NCI-H2029 (cell line): ENCODE results near the gene CLDND2.

Experiments
- DNase-seq: peaks from one replicate; lab custom pipeline; 2025; lab: John Stamatoyannopoulos, UW

Gene CLDND2

DNA sequence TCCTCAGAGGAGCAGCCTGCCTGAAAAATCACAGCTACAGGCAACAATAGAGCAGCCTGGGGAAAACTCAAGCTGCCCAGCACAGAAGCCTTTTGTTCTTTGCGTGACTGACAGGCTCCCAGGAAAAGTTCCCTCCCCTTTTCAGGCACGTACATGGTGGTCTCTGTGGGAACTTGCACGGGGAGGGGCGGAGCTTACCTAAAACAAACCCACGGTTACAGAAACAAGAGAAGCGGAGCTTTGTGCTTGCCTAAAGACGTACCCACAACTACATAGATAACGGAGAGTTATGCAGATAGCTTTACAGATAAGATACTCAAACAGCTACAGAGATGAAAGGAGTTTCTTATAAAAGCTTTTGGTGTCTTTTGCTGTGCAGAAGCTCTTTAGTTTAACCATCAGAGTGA lies 14.1 kb downstream of the CLDND2 start:
- DNase-seq: no peak

DNA sequence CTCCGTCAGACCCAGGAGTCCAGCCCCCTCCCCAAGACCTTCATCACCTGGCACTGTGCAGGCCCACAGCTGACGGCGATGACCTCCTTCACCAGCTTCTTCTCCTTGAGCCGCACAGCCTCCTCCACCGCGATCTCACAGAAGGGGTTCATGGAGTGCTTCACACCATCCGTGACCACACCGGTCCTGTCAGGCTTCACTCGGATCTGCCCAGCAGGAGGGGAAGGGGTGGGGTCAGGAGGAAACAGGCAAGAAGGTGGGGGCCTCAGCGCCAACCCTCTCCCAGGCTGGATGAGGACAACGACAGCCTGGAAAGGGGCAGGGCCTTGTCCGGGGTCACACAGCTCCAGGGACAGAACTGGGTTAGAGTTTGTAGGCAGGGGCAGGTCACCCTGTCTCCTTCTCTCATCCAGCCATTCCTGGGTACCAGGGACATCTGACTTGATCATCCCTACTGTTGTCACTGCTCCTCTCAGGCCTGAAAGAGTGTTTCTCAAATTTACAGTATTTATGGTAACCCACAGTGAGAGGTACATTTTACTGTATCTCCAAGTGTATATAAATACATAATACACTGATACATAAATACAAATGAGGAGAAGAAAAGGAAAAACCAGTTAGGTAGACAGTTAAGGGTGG lies 14.6 kb downstream of the CLDND2 start:
- DNase-seq: no peak

DNA sequence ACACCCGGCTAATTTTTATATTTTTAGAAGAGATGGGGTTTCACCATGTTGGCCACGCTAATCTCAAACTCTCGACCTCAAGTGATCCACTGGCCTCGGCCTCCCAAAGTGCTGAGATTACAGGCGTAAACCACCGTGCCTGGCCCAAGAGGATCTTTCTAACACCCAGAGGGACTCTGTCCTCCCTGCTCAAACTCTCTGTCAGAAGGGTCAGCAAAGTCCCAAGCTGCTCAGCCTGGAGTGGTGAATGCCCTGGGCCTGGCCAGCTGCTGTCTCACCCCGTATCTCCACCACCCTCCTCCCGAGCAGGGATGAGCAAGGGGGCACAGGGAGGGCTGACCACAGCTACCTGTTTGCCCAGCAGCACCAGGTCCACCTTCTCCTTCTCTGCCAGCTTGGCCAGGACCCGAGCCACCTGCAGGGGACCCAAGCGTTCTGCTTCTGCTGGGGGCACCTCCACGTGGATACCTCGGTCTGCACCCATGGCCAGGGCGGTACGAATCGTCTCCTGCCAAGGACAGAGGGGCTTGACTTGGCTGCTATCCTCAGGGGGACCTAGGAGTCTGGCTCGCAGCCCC lies 15.9 kb downstream of the CLDND2 start:
- DNase-seq: no peak

DNA sequence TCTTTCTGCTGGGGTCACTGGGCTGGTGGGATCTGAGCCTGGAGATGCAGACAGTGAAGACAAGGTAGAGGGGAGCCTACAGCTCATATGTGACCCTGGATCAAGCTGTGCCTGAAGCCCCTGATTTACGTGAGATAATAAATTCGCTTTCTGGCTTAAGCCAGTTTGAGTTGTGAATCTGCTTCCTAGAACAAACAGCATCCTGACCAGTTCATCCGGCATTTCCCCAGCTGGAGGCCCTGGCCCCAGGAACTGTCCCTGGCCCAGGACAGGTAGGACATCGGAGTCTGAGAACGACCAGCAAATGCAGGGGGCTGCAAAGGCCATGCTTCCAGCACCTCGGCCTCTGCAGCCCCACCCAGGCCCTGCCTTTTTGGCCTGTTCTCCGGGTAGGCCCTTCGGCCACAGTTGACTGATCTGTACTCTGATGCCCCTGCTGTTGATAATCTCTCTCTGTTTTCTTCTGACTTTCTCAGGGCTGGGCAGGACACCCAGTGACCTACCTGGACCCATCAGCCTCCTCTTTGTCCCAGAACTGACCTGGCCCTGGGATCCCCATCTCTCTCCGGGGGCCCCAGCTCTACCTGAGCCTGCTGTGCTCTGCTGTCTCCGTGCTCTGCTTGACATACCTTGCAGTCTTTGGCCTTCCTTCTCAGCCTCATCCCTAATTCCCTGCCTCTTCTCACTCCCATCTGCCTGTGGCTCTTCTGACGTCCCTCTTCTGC lies 17.4 kb downstream of the CLDND2 start:
- no peak for DNase-seq

DNA sequence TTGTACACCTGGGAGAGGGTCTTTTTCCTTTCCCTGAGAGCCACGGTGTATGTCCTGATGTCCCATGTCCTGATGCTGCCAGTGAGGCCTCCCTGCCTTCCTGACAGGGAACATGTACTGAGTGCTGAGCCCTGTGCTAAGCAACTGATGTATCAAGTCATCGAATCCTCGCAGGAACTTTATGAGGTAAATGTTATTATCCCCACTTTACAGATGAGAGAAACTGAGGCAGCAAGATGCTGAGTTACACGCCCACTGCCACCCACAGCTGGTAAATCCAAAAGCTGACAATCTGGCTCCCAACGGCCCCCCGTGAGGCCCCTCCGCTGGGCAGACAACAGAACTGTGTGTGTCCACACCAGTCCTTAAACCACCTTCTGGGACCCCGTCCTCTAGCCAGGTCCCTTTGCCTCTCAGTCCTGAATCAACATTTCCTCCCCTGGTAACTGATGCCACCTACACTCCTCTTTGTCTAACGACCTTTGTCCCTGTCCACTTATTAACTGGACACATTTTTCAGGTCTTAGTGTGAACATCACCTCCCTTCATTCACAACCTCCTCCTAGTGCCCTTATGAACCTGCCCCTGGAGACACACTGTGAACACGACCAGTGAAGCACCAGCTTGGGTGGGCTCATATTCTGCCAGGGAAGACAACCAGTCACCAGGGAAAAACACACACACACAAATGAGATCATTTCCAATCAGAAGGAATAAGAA lies 21.4 kb downstream of the CLDND2 start:
- DNase-seq: no peak

DNA sequence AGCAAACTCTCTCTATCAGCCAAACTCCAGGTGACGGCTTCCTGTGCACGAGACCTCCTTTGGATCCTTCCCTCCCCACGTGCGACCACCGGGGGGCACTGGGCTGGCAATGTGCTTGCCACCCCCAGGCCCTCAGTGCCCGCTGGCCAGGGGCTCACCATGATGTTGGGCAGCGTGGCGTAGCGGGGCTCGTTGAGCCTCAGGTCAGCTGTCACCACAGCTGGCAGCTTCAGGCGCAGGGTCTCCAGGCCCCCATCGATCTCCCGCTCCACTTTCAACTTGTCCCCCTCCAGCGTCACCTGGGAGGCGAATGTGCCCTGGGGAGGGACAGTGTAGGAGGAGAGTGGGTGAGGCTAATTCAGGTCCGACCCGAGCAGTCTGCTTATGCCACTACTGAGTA lies 22.1 kb downstream of the CLDND2 start:
- DNase-seq: no peak

DNA sequence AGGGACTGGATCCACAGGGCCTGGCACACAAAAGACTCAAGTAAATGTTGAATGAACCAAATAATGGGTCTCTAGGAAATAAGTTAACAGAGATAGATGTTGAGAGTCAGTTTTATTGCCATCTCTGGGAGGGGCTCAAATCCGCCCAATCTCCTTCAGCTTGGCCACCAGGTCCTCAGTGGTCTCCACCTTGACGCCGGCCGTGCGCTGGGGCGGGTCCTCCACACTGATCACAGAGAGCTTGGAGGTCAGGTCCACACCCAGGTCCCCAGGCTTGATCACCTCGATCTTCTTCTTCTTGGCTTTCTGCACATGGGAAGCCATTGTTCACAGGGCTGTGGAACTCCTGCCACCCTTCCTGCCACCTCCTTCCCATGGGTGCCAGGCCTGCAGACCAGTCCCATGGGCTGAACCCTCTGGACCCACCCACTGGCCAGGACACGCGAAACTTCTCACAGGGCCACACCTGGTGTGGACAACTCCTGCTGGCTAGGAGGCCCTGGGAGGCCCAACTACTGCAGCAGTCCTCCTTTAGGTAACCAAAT lies 23.7 kb downstream of the CLDND2 start:
- no peak for DNase-seq

DNA sequence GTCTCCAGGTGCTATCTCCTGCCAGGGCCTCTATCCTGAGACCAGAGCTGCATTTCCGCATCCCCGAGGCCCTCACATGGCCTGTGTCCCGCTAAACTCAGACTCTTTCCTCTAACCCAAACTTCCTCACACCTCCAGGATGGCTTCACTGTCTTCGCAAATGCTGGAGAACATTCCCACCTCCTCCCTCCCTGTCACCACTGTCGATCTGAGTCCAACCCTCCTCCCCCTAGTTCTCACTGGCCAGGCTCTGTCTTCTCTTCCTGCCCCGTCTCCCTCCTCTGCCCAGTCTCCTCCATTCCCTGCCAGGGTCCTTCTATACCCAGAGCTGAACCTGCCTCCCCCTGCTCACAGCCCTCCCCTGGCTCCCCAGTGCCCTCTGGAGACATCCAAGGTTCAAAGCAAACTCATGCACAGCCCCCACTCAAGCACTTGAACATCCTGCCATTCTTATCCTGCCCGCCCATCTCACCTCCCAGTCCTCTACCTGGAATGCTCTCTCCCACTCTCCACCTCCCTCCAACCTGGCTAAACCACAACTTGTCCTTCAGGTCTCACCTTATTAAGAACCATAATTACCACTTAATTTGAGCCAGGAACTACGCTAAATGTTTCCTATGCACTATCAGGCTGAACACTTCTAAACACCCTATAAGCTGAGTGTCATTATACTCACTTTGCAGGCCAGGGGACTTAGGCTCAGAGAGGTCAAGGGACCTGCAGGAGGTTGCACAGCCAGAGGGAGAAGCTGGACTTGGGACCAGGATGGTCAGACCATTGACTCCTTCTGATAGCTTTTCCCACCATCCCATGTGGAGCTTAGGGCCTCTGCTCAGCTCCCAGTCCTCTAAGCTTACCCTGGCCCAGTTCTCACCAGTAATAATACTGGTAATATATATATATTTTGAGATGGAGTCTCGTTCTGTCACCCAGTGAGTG lies 25.9 kb downstream of the CLDND2 start:
- no peak for DNase-seq

DNA sequence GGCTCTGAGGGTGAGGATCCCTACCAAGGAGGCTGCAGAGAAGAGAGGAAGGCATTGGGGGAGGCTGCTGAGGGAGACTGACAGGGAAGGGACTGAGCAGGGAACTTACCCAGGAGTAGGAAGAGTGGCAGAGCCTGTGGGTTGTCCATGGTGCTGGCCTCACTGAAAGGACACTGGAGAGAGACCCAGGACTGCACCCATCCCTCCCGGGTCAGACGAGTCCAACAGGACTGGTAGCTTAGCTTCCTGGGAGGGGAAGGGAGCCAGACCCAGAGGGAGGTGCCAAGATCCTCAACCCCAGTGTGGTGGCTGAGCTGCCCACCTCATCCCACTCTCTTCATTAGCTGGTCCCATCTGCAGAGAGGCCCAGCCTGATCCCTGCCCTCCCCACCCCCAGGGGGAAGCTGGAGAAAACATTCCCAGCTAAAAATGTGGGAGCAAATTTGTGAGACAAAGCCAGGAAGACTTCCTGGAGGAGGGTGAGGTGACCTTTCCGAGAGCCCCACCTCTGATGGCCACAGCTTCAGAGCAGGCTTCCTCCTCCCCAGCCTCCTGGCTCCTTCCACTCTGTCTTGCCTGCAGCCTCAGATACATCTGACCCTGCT lies 26.7 kb downstream of the CLDND2 start, which contains the start of gene VSIG10L:
TSS of gene VSIG10L (minus strand) at position 164 of the 605 bp plus-strand sequence. CDS start at position 149, 15 bp downstream.
- no peak for DNase-seq

DNA sequence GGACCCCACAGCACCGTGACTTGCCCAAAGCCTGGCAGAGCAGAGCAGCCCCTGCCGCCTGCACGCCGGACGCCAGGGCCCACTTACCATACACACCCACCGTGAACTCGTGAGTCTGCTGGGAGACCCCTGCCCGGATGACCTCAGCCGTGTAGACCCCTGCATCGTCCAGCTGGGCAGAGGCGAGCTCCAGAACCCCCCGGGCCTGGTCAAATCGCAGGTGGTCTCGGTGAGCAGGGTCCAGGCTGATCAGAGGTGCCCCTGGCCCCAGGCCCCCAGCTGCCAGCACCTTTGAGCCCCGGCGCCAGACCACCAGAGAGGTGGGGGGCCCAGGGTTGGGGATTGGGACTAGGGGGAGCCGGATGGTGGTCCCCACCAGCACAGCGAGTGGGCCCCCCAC lies 27.7 kb downstream of the CLDND2 start:
- DNase-seq: no peak

DNA sequence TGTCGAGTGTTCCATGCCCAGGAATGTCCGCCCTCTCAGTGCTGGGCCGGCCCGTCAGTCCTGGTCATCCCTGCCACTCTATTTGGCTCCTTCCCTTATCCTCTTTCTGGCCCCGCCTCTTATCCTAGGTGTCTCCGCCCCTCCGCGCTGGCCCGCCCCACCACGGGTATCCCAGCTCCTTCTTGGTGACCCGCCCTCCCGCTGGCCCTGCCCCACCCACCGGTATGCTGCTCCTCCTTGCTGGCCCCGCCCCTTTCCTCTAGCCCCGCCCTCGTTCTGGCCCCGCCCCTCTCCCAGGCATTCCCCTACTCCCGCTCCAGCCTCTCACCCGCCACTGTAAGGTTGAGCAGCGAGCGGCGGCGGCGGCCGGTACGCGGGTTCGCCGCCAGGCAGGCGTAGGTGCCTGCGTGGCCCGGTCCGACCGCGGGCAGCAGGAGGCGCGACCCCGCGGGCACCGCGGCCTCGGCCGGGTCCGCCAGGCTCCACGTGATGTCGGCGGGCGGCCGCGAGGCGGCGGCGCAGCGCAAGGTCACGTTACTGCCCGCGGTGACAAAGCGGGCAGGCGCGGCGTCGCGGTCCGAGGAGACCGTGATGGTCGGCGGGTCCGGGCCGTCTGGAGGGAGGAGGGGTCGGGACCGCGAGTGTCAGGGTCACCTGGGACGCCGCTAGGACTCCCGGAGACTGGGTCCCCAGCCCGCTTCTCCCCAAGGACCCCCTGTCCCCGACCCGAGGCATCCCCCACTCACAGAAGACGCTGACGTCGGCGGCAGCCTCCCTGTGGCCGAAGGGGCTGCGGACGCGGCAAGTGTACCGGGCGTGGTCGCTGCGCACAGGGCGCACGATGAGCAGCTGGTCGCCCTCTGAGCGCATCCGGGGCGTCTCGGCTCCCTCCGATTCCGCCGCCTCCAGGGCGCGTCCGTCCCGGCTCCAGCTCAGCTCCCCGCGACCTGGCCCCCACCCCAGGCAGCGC lies 28.8 kb downstream of the CLDND2 start:
- DNase-seq: peak; percentile 80

DNA sequence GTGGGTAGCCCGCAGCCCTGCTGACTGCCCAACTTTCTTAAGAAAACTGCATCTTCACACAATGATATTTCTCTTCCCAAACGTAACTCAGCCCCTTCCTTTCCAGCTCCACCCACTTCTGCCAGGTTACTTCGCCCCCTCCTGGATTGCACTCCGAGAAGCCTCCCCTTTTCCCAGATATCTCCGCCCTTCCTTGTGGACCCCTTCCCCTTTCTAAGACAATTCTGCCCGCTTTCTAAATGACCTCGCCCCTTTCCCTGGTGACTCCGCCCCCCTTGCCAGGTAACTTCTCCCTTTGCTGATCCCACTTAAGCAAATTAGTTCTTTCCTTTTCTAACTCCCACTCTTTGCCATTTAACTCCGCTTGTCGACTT lies 29.5 kb downstream of the CLDND2 start:
- no peak for DNase-seq

DNA sequence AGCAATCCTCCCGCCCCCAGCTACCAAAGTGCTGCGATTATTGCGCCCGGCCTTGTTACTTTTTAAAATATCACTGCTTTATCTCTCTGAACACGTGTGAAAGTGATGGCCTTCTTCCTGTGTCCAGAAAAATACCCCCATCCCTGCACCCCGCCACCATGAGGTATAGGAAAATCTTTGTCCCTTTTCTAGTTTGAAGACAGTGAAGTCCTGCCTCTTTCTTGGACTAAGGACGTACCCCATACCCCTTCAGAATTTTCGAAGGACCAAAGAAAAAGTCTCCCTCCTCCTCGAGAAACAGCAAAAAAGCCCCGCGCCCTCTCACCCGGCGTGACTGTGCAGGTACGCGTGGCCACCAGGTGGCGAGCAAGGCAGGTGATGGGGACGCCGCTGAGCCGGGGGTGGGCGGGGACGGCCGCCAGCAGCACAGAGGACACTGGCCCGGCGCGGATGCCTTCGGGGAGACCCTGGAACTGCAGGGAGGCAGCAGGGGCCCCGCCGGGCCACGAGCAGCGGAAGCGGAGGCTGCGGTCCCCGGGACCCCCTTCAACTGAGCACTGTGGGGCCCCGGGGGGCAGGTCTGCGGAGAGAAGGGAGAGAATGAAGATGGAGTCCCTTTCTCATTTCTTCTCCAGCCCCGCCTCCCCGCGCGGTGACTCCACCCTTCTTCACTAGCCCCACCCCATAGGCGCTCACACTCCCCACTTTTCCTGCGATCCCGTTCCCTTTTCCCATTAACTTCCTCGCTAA lies 30.1 kb downstream of the CLDND2 start:
- DNase-seq: peak; percentile 55

DNA sequence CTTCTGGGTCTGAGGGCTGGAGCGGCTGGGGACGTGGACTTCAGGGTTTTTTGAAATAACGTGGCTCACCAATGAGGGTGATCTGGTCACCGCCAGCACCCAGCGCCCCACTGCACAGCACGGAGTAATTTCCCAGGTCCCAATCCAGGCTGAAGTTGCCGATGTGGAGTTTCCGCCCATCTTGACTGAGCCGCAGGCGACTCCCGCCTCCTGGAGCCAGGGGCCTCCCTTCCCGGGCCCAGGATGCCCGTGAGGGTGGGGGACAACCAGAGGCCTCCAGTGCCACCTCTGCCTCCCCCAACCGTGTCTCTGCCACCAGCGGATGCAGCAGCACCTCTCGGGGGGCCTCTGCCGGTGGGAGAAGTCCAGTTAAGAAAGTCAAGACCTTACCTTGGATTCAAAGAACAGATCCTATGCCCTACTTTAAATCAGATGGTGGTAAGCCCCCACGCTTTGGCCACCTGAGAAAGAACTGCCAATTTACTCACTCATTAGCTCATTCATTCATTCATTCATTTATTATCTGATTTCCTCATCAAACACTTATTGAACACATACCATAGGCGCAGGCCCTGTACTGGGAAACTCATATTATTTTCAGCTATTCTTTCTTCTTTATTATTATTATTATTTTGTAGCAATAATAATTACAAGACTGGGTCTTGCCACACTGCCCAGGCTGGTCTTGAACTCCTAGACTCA lies 30.8 kb downstream of the CLDND2 start:
- DNase-seq: no peak

DNA sequence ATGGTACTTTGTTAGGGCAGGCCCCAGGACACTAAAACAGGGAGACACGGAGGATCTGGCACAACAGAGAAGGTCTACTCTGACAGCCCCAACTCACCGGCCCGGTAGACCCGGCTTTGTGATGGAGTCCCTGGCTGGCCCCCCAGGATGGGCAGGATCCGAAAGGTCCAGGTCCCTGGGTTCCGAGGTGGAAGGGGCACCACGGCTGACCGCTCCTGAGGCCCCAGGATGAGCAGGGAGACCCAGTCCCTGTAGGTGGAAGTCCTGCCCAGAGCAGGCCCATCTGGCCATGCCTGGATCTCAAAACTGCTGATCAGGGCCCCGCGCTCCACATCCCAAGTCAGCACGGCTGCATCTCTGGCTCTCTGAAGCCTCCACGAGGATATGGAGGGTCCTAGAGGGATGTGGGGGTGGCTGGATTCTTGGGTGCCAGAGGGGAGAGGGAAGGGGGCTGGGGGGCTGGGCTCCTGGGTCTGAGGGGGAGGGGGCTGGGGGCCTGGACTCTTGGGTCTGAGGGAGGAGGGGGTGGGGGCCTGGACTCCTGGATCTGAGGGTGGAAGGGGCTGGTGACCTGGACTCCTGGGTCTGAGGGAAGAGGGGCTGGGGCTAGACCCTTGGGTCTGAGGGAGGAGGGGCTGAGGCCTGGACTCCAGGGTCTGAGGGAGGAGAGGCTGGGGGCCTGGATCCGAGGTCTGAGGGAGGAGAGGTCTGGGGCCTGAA lies 31.5 kb downstream of the CLDND2 start:
- no peak for DNase-seq

DNA sequence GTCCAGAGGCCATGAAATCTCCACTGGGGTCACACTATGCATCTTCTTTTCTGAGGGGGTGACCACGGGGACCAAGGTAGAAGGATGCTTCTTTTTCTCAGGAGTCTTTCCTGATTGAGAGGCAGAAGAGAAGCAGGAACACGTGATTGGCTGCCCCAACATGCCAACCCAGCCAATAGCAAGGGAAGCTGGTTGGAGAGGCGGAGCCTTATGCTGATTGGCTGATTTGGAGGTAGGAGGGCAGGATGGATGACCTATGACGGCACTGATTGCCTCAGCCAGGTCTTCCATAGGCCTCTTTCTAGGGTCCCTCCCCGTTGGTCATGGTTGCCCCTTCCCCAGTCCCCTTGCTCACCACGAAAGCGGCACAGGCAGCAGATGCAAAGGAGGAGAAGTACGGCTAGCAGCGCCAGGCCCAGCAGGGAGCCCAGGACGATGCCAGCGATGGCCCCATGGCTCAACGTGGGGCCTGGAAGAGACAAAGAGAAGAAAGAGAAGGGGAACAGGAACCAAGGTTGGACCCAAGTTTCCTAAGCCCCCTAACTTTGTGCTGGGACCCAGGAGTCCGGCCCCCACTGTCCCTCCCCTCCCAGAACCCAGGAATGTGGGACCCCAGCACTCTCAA lies 34.9 kb downstream of the CLDND2 start:
- no peak for DNase-seq

DNA sequence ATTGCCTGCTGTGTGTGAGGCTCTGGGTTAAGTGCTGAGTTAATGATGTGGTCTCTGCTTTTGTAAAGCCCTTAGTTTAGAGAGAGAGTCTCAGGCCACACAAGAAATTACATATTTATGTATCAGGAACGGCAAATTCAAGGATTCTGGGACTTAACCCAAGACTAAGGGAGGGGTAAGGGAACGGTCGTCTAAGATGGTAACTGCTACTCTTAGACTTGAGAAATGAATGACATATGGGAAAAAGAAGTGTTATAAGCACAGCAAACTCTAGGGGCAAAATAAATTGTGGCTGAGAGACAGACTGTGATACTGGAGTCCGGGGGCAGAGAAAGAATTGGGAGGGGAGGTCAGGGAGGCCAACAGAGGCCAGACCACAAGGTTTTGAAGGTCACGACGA lies 37.1 kb downstream of the CLDND2 start:
- no peak for DNase-seq
